ENCODE measurements around the gene TSSC4.
"Not testable (repeated sequence)": the region's sequence is repeated elsewhere in the genome, so short reads cannot be mapped to it uniquely, and the experiment has no call there.

The TSSC4 gene

DNA sequence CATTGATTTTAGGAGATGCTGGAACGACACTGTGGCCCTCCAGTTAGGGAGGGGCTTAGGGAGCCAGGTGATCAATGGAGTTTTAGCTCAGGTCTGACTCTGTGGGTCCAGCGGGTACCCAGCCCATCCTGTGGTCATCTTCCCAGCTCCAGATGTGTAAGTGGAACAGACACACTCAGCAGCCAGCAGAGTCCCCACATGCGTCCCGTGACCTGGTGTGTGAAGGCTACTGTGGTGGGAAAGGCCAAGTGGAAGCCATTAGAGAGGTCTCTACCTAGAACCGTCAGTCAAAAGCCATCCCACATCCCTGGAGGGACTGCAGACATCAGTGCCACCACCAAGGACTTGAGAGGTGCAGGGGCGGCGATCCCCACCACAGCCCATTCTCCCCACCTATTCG lies 43.3 kb upstream of the TSSC4 start:
- Histone ChIP-seq H3K27me3 (ENCODE audit: low read depth, low read length) (no peaks in the 10 kb centered on the region), H3K4me1 (ENCODE audit: low read length) (no peaks in the 10 kb centered on the region), H3K9ac (ENCODE audit: low read length) (no peak overlapping the region), H4K20me1 (ENCODE audit: insufficient read depth, low read length) (no peaks in the 10 kb centered on the region), H3K27ac (ENCODE audit: low read length) (no peak overlapping the region), H3K36me3 (replicated peaks; ENCODE audit: low read depth, low read length) (no peaks in the 10 kb centered on the region), H3K4me3 (ENCODE audit: low read length) (no peak overlapping the region), H3K4me2 (ENCODE audit: low read length) (no peak overlapping the region), H3K79me2 (ENCODE audit: low read length) (no peaks in the 10 kb centered on the region), H2AFZ (ENCODE audit: low read depth, low read length) (no peak overlapping the region), H3K9me3 (ENCODE audit: insufficient read depth, low read length) (no peaks in the 10 kb centered on the region)
- TF ChIP-seq EZH2phosphoT487 (IDR thresholded peaks at IDR 0.05; ENCODE audit: low read depth): no peak
- TF ChIP-seq, protein P1, sequence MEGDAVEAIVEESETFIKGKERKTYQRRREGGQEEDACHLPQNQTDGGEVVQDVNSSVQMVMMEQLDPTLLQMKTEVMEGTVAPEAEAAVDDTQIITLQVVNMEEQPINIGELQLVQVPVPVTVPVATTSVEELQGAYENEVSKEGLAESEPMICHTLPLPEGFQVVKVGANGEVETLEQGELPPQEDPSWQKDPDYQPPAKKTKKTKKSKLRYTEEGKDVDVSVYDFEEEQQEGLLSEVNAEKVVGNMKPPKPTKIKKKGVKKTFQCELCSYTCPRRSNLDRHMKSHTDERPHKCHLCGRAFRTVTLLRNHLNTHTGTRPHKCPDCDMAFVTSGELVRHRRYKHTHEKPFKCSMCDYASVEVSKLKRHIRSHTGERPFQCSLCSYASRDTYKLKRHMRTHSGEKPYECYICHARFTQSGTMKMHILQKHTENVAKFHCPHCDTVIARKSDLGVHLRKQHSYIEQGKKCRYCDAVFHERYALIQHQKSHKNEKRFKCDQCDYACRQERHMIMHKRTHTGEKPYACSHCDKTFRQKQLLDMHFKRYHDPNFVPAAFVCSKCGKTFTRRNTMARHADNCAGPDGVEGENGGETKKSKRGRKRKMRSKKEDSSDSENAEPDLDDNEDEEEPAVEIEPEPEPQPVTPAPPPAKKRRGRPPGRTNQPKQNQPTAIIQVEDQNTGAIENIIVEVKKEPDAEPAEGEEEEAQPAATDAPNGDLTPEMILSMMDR (IDR thresholded peaks at IDR 0.05; ENCODE audit: low read depth, low read length): no peak

DNA sequence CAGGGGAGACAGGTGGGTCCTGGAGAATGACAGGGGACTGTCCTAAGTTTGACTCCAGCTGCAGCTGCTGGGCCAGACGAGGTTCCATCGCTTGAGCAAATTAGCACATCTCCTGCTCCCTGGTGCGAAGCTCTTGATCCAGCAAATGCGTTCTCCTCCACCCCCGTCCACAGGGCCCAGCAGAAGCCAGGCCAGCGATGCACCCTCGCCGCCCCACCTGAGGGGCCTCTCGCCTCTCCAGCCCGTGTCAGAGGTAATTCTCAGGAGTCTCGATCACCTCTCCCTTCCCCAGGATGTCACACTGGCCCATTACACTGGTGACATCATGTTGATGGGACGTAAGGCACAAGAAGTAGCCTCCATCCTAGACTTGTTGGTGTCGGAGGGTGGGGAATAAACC lies 42.9 kb upstream of the TSSC4 start:
- not testable (repeated sequence) for H3K79me2 ChIP-seq (ENCODE audit: low read length); H3K4me2 ChIP-seq (ENCODE audit: low read length); H2AFZ ChIP-seq (ENCODE audit: low read depth, low read length); H3K4me1 ChIP-seq (ENCODE audit: low read length); H3K27ac ChIP-seq (ENCODE audit: low read length); H3K36me3 ChIP-seq (replicated peaks; ENCODE audit: low read depth, low read length); H3K27me3 ChIP-seq (ENCODE audit: low read depth, low read length); H3K9ac ChIP-seq (ENCODE audit: low read length); H3K9me3 ChIP-seq (ENCODE audit: insufficient read depth, low read length); H4K20me1 ChIP-seq (ENCODE audit: insufficient read depth, low read length); H3K4me3 ChIP-seq (ENCODE audit: low read length)

DNA sequence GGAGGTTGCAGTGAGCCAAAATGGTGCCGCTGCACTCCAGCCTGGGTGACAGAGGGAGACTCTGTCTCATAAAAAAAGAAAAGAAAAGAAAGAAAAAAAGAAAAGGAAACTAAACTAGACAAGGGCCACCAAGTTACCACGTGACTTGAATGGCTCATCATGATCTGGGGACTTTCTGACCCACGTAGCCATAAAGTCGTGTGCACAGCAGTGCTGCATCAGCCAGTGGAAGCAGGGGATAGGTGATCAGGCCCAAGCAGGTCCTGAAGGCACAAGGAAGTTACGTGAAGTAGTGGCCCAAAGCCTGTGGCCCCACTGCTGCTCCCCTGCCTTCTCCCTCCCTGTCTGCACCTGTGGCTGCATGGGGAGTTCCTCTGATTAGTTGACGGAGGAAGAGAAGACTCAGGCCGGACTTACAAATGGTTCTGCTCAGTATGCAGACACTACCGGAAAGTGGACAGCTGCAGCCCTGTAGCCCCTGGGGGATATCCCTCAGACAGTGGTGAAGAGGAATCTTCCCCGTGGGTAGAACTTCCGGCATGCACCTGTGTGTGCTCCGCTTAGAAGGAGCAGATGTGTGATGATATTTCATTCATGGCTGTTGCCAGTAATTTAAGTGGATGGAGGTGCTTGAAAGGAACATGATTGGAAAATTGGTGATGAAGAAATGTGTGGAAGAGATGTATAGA lies 41.7 kb upstream of the TSSC4 start:
- TF ChIP-seq, protein P1 (IDR thresholded peaks at IDR 0.05; ENCODE audit: low read depth, low read length): no peak
- TF ChIP-seq EZH2phosphoT487 (IDR thresholded peaks at IDR 0.05; ENCODE audit: low read depth): no peak
- no peaks in the 10 kb centered on the region for H3K79me2 ChIP-seq (ENCODE audit: low read length)
- H3K4me1 ChIP-seq (ENCODE audit: low read length): no peaks in the 10 kb centered on the region
- no peaks in the 10 kb centered on the region for H4K20me1 ChIP-seq (ENCODE audit: insufficient read depth, low read length)
- no peaks in the 10 kb centered on the region for H3K27me3 ChIP-seq (ENCODE audit: low read depth, low read length)
- H3K9ac ChIP-seq (ENCODE audit: low read length): no peak overlapping the region
- H3K27ac ChIP-seq (ENCODE audit: low read length): no peak overlapping the region
- no peak overlapping the region for H2AFZ ChIP-seq (ENCODE audit: low read depth, low read length)
- no peak overlapping the region for H3K4me2 ChIP-seq (ENCODE audit: low read length)
- no peaks in the 10 kb centered on the region for H3K36me3 ChIP-seq (replicated peaks; ENCODE audit: low read depth, low read length)
- H3K4me3 ChIP-seq (ENCODE audit: low read length): no peak overlapping the region
- no peaks in the 10 kb centered on the region for H3K9me3 ChIP-seq (ENCODE audit: insufficient read depth, low read length)

DNA sequence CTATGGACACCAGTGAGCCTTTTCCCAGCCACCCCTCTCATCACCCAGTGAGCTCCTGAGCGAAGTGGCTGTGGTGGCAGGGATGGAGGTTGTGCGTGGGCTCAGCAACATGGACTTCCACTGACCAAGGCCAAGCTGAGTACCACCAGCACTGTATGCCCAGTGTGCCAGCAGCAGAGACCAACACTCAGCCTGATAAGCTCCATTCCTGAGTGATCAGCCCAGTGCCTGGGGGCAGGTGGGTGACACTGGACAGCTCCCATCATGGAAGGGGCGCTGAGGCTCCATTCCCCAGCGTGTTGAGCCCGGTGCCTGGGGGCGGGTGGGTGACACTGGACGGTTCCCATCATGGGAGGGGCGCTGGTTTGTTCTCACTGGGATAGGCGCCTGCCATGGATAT lies 41.0 kb upstream of the TSSC4 start:
- Histone ChIP-seq H3K27me3 (ENCODE audit: low read depth, low read length) (no peaks in the 10 kb centered on the region), H3K36me3 (replicated peaks; ENCODE audit: low read depth, low read length) (no peaks in the 10 kb centered on the region), H3K9ac (ENCODE audit: low read length) (no peak overlapping the region), H3K4me1 (ENCODE audit: low read length) (no peaks in the 10 kb centered on the region), H4K20me1 (ENCODE audit: insufficient read depth, low read length) (no peaks in the 10 kb centered on the region), H3K4me2 (ENCODE audit: low read length) (no peak overlapping the region), H3K79me2 (ENCODE audit: low read length) (no peaks in the 10 kb centered on the region), H3K27ac (ENCODE audit: low read length) (no peak overlapping the region), H2AFZ (ENCODE audit: low read depth, low read length) (no peak overlapping the region), H3K9me3 (ENCODE audit: insufficient read depth, low read length) (no peaks in the 10 kb centered on the region), H3K4me3 (ENCODE audit: low read length) (no peak overlapping the region)
- no peak for TF ChIP-seq EZH2phosphoT487 (IDR thresholded peaks at IDR 0.05; ENCODE audit: low read depth)
- TF ChIP-seq, protein P1 (IDR thresholded peaks at IDR 0.05; ENCODE audit: low read depth, low read length): no peak
